GM06990 (cell line): ENCODE results near the gene FAM222B.

Source experiments
- DNase-seq: peaks from one replicate; pipeline ENCODE4 v3.0.0-alpha.2; 2011; ENCODE audit not compliant: insufficient read length; ENCODE audit errors: extremely low read depth
- H3K27me3 ChIP-seq: replicated peaks from 2 replicates; pipeline ENCODE4 v1.6.0; 2011; ENCODE audit warnings: low read length; ENCODE audit not compliant: control insufficient read depth, insufficient read depth
- H3K36me3 ChIP-seq: 2 replicates; pipeline ENCODE4 v1.5.1; 2011; ENCODE audit warnings: low read length; ENCODE audit not compliant: control insufficient read depth, insufficient read depth
- H3K4me3 ChIP-seq: replicated peaks from 2 replicates; pipeline ENCODE4 v1.5.1; 2011; ENCODE audit warnings: low read depth, mild to moderate bottlenecking, control low read depth, low read length
- TF ChIP-seq, protein P1 (sequence below): IDR thresholded peaks from 2 replicates; pipeline ENCODE4 v1.5.1; 2011; ENCODE audit warnings: low read length, control low read depth, mild to moderate bottlenecking, inconsistent platforms; ENCODE audit not compliant: insufficient read depth, poor library complexity, severe bottlenecking

Gene FAM222B

GRCh38 chr17:28827672-28828071 lies 14.9 kb downstream of the FAM222B start:
- DNase-seq, result no peak
- Histone ChIP-seq H3K27me3 (no peaks in the 10 kb centered on the region), H3K4me3 (no peak overlapping the region), H3K36me3 (no peaks in the 10 kb centered on the region; the same call in 1 of the 2 replicates)
- TF ChIP-seq, protein P1, sequence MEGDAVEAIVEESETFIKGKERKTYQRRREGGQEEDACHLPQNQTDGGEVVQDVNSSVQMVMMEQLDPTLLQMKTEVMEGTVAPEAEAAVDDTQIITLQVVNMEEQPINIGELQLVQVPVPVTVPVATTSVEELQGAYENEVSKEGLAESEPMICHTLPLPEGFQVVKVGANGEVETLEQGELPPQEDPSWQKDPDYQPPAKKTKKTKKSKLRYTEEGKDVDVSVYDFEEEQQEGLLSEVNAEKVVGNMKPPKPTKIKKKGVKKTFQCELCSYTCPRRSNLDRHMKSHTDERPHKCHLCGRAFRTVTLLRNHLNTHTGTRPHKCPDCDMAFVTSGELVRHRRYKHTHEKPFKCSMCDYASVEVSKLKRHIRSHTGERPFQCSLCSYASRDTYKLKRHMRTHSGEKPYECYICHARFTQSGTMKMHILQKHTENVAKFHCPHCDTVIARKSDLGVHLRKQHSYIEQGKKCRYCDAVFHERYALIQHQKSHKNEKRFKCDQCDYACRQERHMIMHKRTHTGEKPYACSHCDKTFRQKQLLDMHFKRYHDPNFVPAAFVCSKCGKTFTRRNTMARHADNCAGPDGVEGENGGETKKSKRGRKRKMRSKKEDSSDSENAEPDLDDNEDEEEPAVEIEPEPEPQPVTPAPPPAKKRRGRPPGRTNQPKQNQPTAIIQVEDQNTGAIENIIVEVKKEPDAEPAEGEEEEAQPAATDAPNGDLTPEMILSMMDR, result no peak

DNA sequence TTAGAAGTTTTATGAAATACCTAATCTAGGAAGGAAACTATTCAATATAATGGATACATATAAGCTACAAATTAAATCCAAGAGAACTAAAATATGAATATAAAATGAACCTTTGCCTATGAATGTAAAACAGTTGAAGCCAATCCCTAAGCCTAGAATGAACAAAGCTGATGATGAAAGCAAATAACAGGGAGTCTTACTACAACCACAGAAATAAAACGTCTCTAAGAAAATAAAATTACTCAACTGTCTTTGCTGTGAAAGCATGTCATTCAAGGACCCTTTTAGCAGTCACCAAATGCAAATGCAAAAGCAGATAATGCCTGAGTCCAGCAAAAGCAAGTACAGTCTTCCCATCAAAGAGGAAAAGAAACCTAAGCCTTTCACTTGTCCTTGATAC lies 23.0 kb downstream of the FAM222B start:
- no peaks in the 10 kb centered on the region for H3K27me3 ChIP-seq
- TF ChIP-seq, protein P1, result no peak
- H3K4me3 ChIP-seq, result no peak overlapping the region
- no peak for DNase-seq
- H3K36me3 ChIP-seq, result no peaks in the 10 kb centered on the region

DNA sequence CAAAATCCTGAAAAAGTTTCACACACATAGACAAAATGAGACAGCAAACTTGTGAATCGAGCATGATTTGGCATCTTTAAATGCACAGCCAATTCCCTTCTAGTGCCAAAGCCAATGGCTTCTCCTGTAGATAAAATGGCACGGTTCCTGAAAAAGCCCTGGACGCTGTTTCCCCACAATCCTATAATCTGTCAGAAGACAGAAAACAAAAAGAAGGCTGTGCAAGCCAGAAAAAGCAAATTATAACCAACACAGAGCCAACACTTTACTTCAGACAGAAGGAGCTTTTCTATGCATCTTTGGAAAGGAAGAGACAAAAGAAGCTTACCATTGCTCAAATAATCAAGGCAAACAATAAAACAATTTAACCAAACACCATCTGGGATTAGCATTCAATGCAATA lies 23.8 kb downstream of the FAM222B start:
- Histone ChIP-seq H3K27me3 (no peaks in the 10 kb centered on the region), H3K4me3 (no peak overlapping the region), H3K36me3 (no peaks in the 10 kb centered on the region)
- DNase-seq, result no peak
- TF ChIP-seq, protein P1, result no peak

DNA sequence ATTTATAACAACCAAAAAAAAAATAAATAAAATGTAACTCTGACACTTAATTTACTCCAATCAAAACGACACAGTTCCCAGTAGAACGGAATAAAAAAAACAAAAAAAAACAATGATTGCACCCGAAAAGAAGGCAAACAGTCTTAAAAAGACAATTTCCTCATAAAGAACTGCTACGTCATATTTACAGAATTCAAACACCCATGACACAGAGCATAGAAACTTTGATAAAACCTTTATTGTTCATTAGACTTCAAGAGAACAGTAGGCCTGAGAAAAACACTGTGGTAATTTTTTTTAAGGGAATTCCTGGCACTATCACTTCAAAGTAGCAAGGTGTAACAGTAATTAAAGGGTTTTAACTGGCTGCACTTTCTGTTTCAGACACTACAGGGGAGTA lies 26.1 kb downstream of the FAM222B start:
- TF ChIP-seq, protein P1, result no peak
- no peaks in the 10 kb centered on the region for H3K36me3 ChIP-seq
- H3K4me3 ChIP-seq, result no peak overlapping the region

GRCh38 chr17:28812748-28813377 lies 29.7 kb downstream of the FAM222B start:
- Histone ChIP-seq H3K4me3 (peak overlapping the region; percentile 95), H3K36me3 (no peaks in the 10 kb centered on the region), H3K27me3 (no peaks in the 10 kb centered on the region)
- DNase-seq, result no peak
- TF ChIP-seq, protein P1, result no peak

More for the DNA sequence above, 26.1 kb downstream of the FAM222B start:
- H3K27me3 ChIP-seq, result no peaks in the 10 kb centered on the region
- no peak for DNase-seq
